ENCODE results near the gene CTNNA2. TPM values are rescaled to one million over a fixed set of nuclear protein-coding genes. Genes with fewer than 3 reads are reported as not detected.

Gene CTNNA2
- total RNA-seq, 1 donor from 2014 or later = 182 TPM

Small RNA genes lying within 50 kb of the gene (small RNA-seq; reads per million reads assigned to genes)
- not detected for gene MIR4264
- gene MIR8080 = not detected
- gene RNU6-561P = not detected

Measured in frontal cortex (tissue), 1 donor.